T-helper 1 cell (primary cell): ENCODE measurements around the gene HAND1.

ENCODE experiments used
- DNase-seq, 5 donors: peaks; one replicate each; pipeline ENCODE4 v3.0.0-alpha.2; 2012 to 2020

Gene HAND1

GRCh38 chr5:154477382-154478223, 424 bp downstream of the HAND1 start:
- DNase-seq, result no peak

- DNase-seq, result no peak
These were observed 1.4 kb downstream of the HAND1 start for GRCh38 chr5:154476354-154477205.

GRCh38 chr5:154475591-154476353, 2.3 kb downstream of the HAND1 start:
- DNase-seq, result no peak

GRCh38 chr5:154474396-154475334, 3.4 kb downstream of the HAND1 start:
- DNase-seq, result no peak

- no peak for DNase-seq
These were observed 4.3 kb downstream of the HAND1 start for GRCh38 chr5:154473581-154474283.

GRCh38 chr5:154472871-154473580, 5.0 kb downstream of the HAND1 start:
- no peak for DNase-seq

- no peak for DNase-seq
These were observed 6.8 kb downstream of the HAND1 start for GRCh38 chr5:154470947-154471870.

- no peak for DNase-seq
These were observed 7.9 kb downstream of the HAND1 start for GRCh38 chr5:154470137-154470536.

GRCh38 chr5:154467655-154468354, 10.2 kb downstream of the HAND1 start:
- DNase-seq, result peak; percentile 31 to 69 (median 56)

- DNase-seq, result no peak
These were observed 11.4 kb downstream of the HAND1 start for GRCh38 chr5:154466671-154467070.

GRCh38 chr5:154466147-154466546, 11.9 kb downstream of the HAND1 start:
- DNase-seq, result no peak

- no peak for DNase-seq
These were observed 12.9 kb downstream of the HAND1 start for GRCh38 chr5:154465169-154465568.

- no peak for DNase-seq
These were observed 13.6 kb downstream of the HAND1 start for GRCh38 chr5:154464438-154464837.

- no peak for DNase-seq
These were observed 16.5 kb downstream of the HAND1 start for GRCh38 chr5:154461531-154461930.

- DNase-seq, result no peak
These were observed 17.9 kb downstream of the HAND1 start for GRCh38 chr5:154460172-154460571.

GRCh38 chr5:154459015-154459414, 19.0 kb downstream of the HAND1 start:
- DNase-seq, result no peak

- DNase-seq, result no peak
These were observed 21.5 kb downstream of the HAND1 start for GRCh38 chr5:154456540-154456939.

- no peak for DNase-seq
These were observed 22.4 kb downstream of the HAND1 start for GRCh38 chr5:154455585-154455984.

- no peak for DNase-seq
These were observed 26.1 kb downstream of the HAND1 start for GRCh38 chr5:154451957-154452356.
